ENCODE results near the gene MYH6. TPM values are rescaled to one million over a fixed set of nuclear protein-coding genes. Genes with fewer than 3 reads are reported as not detected.
"Not testable (repeated sequence)": the region's sequence is repeated elsewhere in the genome, so short reads cannot be mapped to it uniquely, and the experiment has no call there.

The MYH6 gene
- total RNA-seq, 2 experiments from 2014 or later: 0.05 TPM; not detected in 1

DNA sequence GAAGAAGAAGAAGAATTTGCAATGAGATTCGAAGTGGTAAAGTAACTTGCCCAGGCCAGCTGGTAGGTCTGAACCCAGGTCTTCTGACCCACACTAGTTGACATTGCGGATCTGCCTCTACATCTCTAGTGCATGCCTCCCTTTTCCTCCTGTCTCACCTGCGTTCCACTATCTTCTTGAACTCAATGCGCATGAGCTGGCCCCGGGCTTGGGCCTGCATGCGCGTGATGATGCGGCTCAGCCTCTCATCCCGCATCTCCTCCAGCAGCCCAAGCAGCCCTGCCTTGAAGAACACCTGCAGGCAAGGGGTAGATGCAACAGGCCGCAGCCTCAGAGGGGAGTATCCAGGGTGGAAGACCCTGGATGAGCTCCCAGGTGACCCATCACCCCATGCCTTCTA, 11.9 kb downstream of the MYH6 start:
- Mint-ChIP-seq H3K27ac (no peak overlapping the region), H3K27me3 (no peaks in the 10 kb centered on the region), H3K4me1 (ENCODE audit: low read depth) (no peaks in the 10 kb centered on the region), H3K36me3 (no peaks in the 10 kb centered on the region), H3K9me3 (no peaks in the 10 kb centered on the region), H3K4me3 (no peak overlapping the region)
- CTCF ChIA-PET: no interaction called here
- no peak for DNase-seq
- POLR2A ChIA-PET: no interaction called here
- intact Hi-C loops (cut with micrococcal nuclease): no loop called here

DNA sequence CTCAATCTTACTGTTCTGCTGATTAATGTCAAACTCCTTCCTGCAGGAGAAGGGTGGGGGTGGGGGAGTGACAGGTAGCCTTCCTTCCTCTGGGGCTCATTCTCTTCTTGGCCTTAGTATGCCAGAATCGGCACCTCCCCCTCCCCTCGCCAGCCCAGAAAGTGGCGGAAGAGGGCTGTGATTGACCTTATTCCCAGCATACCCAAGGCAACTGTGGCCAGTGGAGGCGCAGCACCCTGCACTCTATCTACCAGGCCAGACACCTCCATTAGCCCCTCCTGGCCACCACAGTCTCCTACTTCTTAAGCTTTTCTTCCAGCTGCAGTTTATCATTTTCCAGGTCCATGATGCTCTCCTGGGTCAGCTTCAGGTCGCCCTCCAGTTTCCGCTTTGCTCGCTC, 15.5 kb downstream of the MYH6 start:
- CTCF ChIA-PET: interaction anchor here (0.8 to 2.5 kb wide), 3 partner anchors 12 to 272 kb away, joined by 4 to 11 read pairs (median 7); no protein-coding TSS in a partner anchor
- Mint-ChIP-seq H3K36me3 (no peaks in the 10 kb centered on the region), H3K4me3 (no peak overlapping the region), H3K27ac (no peak overlapping the region), H3K27me3 (peaks cover 2% of the 10 kb centered on the region), H3K4me1 (ENCODE audit: low read depth) (no peaks in the 10 kb centered on the region), H3K9me3 (no peaks in the 10 kb centered on the region)
- no peak for DNase-seq
- intact Hi-C loops (cut with micrococcal nuclease): no loop called here
- POLR2A ChIA-PET: no interaction called here

DNA sequence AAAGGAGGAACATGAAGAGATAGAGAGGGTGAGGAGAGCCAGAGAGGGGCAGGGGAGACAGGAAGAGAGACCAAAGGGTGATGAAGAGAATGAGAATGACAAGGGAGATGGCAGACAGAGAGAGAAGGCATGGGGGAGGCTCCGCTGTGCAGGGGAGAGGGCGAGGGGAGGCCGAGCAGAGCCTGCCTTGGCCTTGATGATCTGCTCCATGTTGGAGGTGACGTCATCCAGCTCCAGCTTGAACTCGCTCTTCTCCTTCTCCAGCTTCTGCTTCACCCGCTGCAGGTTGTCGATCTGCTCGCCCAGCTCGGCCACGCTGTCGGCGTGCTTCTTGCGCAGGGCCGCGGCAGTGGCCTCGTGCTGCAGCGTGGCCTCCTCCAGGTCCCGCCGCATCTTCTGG, 18.2 kb downstream of the MYH6 start:
- H3K4me3 Mint-ChIP-seq; H3K36me3 Mint-ChIP-seq; POLR2A ChIA-PET; H3K4me1 Mint-ChIP-seq (ENCODE audit: low read depth); H3K27ac Mint-ChIP-seq; H3K27me3 Mint-ChIP-seq; H3K9me3 Mint-ChIP-seq; intact Hi-C loops (cut with micrococcal nuclease); DNase-seq: not testable (repeated sequence)
- CTCF ChIA-PET: interaction anchor here (1.9 kb wide), 1 partner anchor 10 kb away, joined by 8 read pairs; no protein-coding TSS in a partner anchor

DNA sequence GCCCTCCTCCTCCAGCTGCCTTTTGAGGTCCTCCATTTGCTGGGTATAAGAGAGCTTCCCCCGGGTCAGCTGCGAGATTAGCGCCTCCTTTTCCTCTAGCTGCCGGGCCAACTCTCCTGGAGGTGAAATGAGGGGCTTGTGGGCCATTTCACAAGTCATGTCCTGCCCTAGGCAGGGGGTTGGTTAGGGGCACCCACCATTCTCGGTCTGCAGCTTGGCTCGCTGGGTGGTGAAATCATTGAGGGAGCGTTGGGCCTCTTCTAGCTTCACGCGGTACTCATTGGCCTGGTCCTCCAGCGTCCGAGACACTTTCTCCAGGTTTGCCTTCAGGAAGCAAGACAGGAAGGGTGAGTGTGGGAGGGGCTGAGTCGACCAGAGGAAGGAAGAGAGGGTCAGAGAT, 18.7 kb downstream of the MYH6 start:
- no peak for DNase-seq
- ChIA-PET CTCF (interaction anchor here (1.0 to 1.9 kb wide), 2 partner anchors 9 to 268 kb away, joined by 3 to 8 read pairs; no protein-coding TSS in a partner anchor), POLR2A (interaction anchor here (0.5 kb wide), 1 partner anchor 291 kb away, joined by 6 read pairs; no protein-coding TSS in a partner anchor)
- H3K27ac Mint-ChIP-seq: no peak overlapping the region
- H3K27me3 Mint-ChIP-seq: peaks cover 2% of the 10 kb centered on the region
- H3K4me1 Mint-ChIP-seq (ENCODE audit: low read depth): no peaks in the 10 kb centered on the region
- H3K36me3 Mint-ChIP-seq: no peaks in the 10 kb centered on the region
- intact Hi-C loops (cut with micrococcal nuclease): no loop called here
- no peak overlapping the region for H3K4me3 Mint-ChIP-seq
- H3K9me3 Mint-ChIP-seq: no peaks in the 10 kb centered on the region

DNA sequence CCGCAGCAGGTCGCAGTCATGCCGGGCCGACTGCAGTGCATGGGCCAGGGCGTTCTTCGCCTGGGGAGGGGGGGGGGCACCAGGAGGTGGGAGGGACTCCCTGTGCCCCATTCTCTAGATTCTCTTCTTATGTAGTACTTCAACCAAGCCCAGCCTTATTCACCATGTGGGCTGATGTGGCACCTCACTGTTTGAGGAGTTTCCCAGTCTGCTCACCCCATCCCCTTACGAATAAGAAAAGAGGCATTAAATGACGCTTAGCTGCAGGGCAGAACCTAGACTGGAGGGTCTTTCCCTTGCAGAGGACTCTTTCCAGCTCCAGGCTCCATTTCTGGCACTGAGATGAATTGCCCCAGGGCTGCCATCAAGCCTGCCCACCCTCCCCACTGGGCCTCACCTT, 19.1 kb downstream of the MYH6 start:
- Mint-ChIP-seq H3K4me1 (ENCODE audit: low read depth) (no peaks in the 10 kb centered on the region), H3K27me3 (peaks cover 2% of the 10 kb centered on the region), H3K36me3 (no peaks in the 10 kb centered on the region), H3K4me3 (no peak overlapping the region), H3K9me3 (no peaks in the 10 kb centered on the region), H3K27ac (no peak overlapping the region)
- intact Hi-C loops (cut with micrococcal nuclease): no loop called here
- CTCF ChIA-PET: interaction anchor here (1.0 to 1.9 kb wide), 3 partner anchors 9 to 268 kb away, joined by 3 to 8 read pairs (median 3); no protein-coding TSS in a partner anchor
- POLR2A ChIA-PET: interaction anchor here (0.5 kb wide), 1 partner anchor 291 kb away, joined by 6 read pairs; no protein-coding TSS in a partner anchor
- no peak for DNase-seq

DNA sequence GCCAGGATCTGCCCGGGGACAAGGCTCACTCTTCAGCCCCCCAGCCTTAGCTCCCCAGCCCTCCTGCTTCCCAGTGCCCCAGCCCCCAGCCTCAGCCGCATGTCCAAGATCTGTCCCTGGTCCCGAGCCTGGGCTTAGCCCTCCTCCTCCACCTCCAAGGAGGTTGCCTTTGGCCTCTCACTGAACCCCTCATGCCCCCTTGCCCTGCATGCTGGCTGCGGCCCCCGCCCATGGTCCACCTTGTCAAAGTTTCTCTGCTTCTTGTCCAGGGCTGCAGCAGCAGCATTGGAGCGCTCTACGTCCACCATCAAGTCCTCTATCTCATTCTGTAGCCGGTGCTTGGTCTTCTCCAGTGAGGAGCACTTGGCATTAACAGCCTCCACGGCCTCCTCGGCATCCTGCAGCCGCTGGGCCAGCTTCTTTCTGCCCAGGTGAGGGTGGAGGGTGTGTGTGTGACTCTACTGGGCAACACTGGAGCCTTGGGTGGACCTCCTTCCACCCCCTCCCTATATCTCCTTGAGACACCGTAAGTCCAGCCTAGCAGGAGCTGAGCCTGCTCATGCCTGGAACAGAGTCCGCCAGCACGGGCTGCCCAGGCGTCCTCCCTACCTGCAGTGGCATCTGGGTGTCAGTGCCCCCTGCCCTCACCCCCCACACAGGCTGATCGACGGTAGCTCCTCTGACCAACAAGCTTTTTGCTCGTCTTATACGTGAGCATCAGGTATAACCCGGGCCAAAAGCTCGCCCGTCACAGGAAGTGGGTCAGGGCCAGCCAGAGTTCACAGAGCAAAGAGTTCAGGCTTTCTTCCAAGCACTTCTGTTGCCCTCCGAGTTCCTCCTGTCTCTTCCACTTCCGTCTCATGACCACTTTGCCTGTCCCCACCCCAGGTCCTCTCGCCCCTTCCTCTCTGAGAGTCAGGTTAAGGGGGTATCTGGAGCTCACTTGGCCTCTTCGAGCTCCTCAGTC, 19.9 kb downstream of the MYH6 start:
- Mint-ChIP-seq H3K27ac (no peak overlapping the region), H3K27me3 (peaks cover 2% of the 10 kb centered on the region), H3K4me1 (ENCODE audit: low read depth) (no peaks in the 10 kb centered on the region), H3K4me3 (no peak overlapping the region), H3K36me3 (no peaks in the 10 kb centered on the region), H3K9me3 (no peaks in the 10 kb centered on the region)
- intact Hi-C loops (cut with micrococcal nuclease): no loop called here
- POLR2A ChIA-PET: no interaction called here
- DNase-seq: no peak
- CTCF ChIA-PET: interaction anchor here (1.0 to 1.9 kb wide), 4 partner anchors 8 to 267 kb away, joined by 3 to 8 read pairs (median 3); no protein-coding TSS in a partner anchor

DNA sequence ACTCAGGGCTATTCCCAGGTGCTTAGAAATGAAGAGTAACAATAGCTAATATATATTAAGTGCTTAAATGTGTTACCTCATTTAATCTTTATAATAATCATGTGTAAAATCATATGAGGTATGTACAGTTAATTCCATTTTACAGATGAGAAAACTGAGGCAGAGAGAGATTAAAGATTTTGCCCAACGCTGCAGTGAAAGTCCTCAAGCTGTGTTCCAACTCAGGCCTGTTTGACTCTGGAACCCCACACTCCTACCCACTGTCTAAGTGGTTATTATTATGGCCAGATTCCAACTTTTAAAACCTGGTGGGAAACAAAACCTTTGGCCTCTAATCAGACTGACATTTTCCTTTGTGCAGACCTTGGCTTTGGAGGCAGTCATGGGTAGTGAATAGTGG, 21.1 kb downstream of the MYH6 start:
- Mint-ChIP-seq H3K9me3 (no peaks in the 10 kb centered on the region), H3K27me3 (peaks cover 2% of the 10 kb centered on the region), H3K4me3 (no peak overlapping the region), H3K27ac (no peak overlapping the region), H3K36me3 (no peaks in the 10 kb centered on the region), H3K4me1 (ENCODE audit: low read depth) (no peaks in the 10 kb centered on the region)
- POLR2A ChIA-PET: no interaction called here
- intact Hi-C loops (cut with micrococcal nuclease): no loop called here
- CTCF ChIA-PET: interaction anchor here (0.8 to 1.4 kb wide), 2 partner anchors 19 to 266 kb away, joined by 3 read pairs; no protein-coding TSS in a partner anchor
- DNase-seq: no peak

DNA sequence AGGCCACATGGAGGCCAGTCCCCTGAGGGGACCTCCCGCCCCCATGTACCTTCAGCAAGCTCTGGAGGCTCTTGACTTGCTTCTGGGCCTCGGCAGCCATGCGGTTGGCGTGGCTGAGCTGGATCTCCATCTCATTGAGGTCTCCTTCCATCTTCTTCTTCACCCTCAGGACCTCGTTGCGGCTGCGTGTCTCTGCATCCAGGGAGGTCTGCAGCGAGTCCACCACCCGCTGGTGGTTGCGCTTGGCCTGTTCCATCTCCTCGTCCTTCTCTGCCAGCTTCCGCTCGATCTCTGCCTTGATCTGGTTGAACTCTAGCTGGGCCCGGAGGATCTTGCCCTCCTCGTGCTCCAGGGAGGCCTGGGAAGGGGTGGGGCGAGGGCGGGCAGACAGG, 21.8 kb downstream of the MYH6 start:
- H3K4me3 Mint-ChIP-seq; H3K27me3 Mint-ChIP-seq; H3K36me3 Mint-ChIP-seq; H3K9me3 Mint-ChIP-seq; H3K4me1 Mint-ChIP-seq (ENCODE audit: low read depth); DNase-seq; intact Hi-C loops (cut with micrococcal nuclease); H3K27ac Mint-ChIP-seq; POLR2A ChIA-PET: not testable (repeated sequence)
- CTCF ChIA-PET: interaction anchor here (1.4 to 1.5 kb wide), 2 partner anchors 9 to 266 kb away, joined by 3 read pairs; partner anchors contain the start of gene CMTM5

DNA sequence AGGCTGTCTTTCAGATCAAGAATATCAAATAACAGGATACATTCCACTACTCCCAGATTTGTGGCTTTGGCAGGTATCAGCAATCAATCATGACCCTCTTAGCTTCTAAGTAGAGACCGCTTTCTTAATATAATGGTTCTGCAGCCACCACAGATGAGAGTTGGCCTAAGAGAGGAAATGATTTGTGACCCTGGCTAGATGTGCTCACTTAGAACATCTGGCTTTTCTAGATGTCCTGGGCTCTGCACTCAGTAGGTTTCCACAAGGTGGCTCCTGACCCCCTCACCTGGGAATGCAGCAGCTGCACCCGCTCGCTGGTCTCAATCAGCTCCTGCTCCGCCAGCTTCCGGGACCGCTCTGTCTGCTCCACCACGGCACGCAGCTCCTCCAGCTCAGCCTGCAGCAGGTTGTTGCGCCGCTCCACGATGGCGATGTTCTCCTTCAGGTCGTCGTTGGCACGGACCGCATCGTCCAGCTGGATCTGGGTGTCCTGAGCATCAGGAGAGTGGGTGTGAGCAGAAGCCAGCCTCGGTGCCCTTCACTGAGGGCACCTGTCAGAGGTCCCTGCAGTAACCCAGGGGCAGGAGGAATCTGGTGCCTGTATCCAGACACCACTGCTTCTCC, 22.3 kb downstream of the MYH6 start:
- peaks cover 6% of the 10 kb centered on the region for H3K27me3 Mint-ChIP-seq
- no peaks in the 10 kb centered on the region for H3K36me3 Mint-ChIP-seq
- DNase-seq: no peak
- H3K4me1 Mint-ChIP-seq (ENCODE audit: low read depth): no peaks in the 10 kb centered on the region
- intact Hi-C loops (cut with micrococcal nuclease): no loop called here
- H3K4me3 Mint-ChIP-seq: no peak overlapping the region
- no peaks in the 10 kb centered on the region for H3K9me3 Mint-ChIP-seq
- no peak overlapping the region for H3K27ac Mint-ChIP-seq
- POLR2A ChIA-PET: no interaction called here
- CTCF ChIA-PET: interaction anchor here (0.6 to 1.5 kb wide), 5 partner anchors 9 to 265 kb away, joined by 3 to 4 read pairs (median 3); partner anchors contain the start of genes CMTM5 and PABPN1

DNA sequence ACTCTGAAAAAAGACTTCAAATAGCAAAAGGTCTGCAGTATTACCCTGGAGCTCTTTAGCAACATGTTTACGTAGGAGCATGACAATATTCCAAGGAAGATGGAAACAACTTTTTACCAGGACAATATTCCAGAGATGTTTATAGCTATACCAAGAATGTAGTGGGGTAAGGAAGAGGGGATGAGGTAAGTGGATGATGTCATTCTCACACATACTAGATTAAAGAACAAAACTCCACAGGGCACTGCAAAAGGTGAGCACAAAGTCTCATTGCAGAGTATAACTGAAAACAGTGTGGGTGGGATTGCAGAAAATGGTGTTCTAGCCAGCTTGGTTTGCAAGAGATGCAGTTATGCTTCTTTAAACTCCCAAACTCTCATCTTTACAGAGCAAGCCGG, 22.8 kb downstream of the MYH6 start:
- CTCF ChIA-PET: interaction anchor here (0.6 to 1.5 kb wide), 5 partner anchors 8 to 265 kb away, joined by 3 to 4 read pairs (median 3); partner anchors contain the start of genes CMTM5 and PABPN1
- Mint-ChIP-seq H3K36me3 (no peaks in the 10 kb centered on the region), H3K4me1 (ENCODE audit: low read depth) (no peaks in the 10 kb centered on the region), H3K4me3 (no peak overlapping the region), H3K9me3 (no peaks in the 10 kb centered on the region), H3K27me3 (peaks cover 6% of the 10 kb centered on the region), H3K27ac (no peak overlapping the region)
- POLR2A ChIA-PET: no interaction called here
- intact Hi-C loops (cut with micrococcal nuclease): no loop called here
- no peak for DNase-seq

DNA sequence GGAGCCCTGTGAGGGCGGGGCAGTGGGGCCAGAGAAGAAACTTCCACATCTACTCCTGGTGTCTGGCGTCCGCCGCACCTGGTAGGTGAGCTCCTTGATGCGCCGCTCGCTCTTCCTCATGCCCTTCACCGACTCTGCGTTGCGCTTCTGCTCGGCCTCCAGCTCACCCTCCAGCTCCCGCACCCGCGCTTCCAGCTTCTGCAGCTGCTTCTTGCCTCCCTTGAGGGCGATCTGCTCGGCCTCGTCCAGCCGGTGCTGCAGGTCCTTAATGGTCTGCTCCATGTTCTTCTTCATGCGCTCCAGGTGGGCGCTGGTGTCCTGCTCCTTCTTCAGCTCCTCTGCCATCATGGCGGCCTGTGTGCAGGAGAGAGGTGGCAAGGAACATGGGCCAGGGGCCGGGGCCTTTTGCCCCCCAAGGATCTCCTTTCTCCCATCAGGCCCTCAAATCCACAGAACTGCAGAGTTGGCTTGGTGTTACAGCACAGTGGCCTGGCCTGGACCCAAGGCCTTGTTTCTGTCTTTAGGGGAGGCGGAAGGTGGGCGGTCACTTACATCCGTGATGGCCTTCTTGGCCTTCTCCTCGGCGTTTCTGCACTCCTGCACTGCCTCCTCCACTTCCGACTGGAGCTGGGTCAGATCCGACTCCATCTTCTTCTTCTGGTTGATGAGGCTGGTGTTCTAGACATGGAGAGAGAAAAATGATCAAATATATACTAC, 23.6 kb downstream of the MYH6 start:
- POLR2A ChIA-PET: no interaction called here
- H3K36me3 Mint-ChIP-seq: no peaks in the 10 kb centered on the region
- no peak overlapping the region for H3K4me3 Mint-ChIP-seq
- no peaks in the 10 kb centered on the region for H3K9me3 Mint-ChIP-seq
- intact Hi-C loops (cut with micrococcal nuclease): no loop called here
- no peak overlapping the region for H3K27ac Mint-ChIP-seq
- DNase-seq: no peak
- CTCF ChIA-PET: interaction anchor here (0.9 to 1.5 kb wide), 3 partner anchors 63 to 264 kb away, joined by 3 to 4 read pairs (median 4); partner anchors contain the start of gene PABPN1
- peaks cover 7% of the 10 kb centered on the region for H3K27me3 Mint-ChIP-seq
- H3K4me1 Mint-ChIP-seq (ENCODE audit: low read depth): no peaks in the 10 kb centered on the region
